HepG2 (cell line): Measurements from ENCODE around the gene ADI1. TPM values are rescaled to one million over a fixed set of nuclear protein-coding genes. Genes with fewer than 3 reads are reported as not detected.

Source experiments
- EHMT2 ChIP-seq: fragments of 200-600 bp; sonication (generic); IDR thresholded peaks from 2 replicates; pipeline ENCODE4 v1.7.0; 2017; ENCODE audit warnings: antibody characterized with exemption, low read depth, low read length, borderline replicate concordance
- FOXO4 ChIP-seq: sonication (generic); formaldehyde crosslinking; conservative IDR thresholded peaks from 2 replicates; pipeline ENCODE4 v1.8.1; 2023; ENCODE audit warnings: missing genetic modification reagents
- JUNB ChIP-seq: sonication (generic); formaldehyde crosslinking; IDR thresholded peaks from 2 replicates; pipeline ENCODE4 v1.8.0; 2022; ENCODE audit warnings: missing genetic modification reagents, mild to moderate bottlenecking, borderline replicate concordance
- MIER3 ChIP-seq: IDR thresholded peaks from 2 replicates; pipeline ENCODE4 v1.6.1; 2016; ENCODE audit warnings: missing compliant biosample characterization, borderline replicate concordance
- MTF2 ChIP-seq: sonication (generic); formaldehyde crosslinking; IDR thresholded peaks from 2 replicates; pipeline ENCODE4 v1.5.0; 2020; ENCODE audit warnings: missing genetic modification reagents, borderline replicate concordance
- PITX1 ChIP-seq: sonication (generic); formaldehyde crosslinking; IDR thresholded peaks from 2 replicates; pipeline ENCODE4 v1.5.1; 2020; ENCODE audit warnings: mild to moderate bottlenecking, missing genetic modification reagents
- RARA ChIP-seq: IDR thresholded peaks from 2 replicates; pipeline ENCODE4 v1.6.1; 2016; ENCODE audit warnings: missing genetic modification reagents, missing compliant biosample characterization
- TAF15 ChIP-seq: fragments of 200-400 bp; formaldehyde crosslinking; IDR thresholded peaks from one replicate; pipeline ENCODE4 v1.6.1; 2018; ENCODE audit warnings: mild to moderate bottlenecking, low read depth, low read length; ENCODE audit not compliant: poor library complexity, severe bottlenecking
- ZBTB2 ChIP-seq: sonication (generic); formaldehyde crosslinking; IDR thresholded peaks from 2 replicates; pipeline ENCODE4 v1.8.0; 2022; ENCODE audit warnings: low read depth, missing genetic modification reagents
- ZFAT ChIP-seq: sonication (generic); formaldehyde crosslinking; conservative IDR thresholded peaks from 2 replicates; pipeline ENCODE4 v1.8.1; 2023; ENCODE audit warnings: missing genetic modification reagents, inconsistent platforms
- ZNF382 ChIP-seq: sonication (generic); formaldehyde crosslinking; IDR thresholded peaks from 2 replicates; pipeline ENCODE4 v1.5.0; 2020; ENCODE audit warnings: missing genetic modification reagents, mild to moderate bottlenecking, borderline replicate concordance
- ZNF746 ChIP-seq: sonication (generic); formaldehyde crosslinking; IDR thresholded peaks from 2 replicates; pipeline ENCODE4 v1.8.0; 2022; ENCODE audit warnings: mild to moderate bottlenecking, missing genetic modification reagents
- ZNF772 ChIP-seq: sonication (generic); formaldehyde crosslinking; IDR thresholded peaks from 2 replicates; pipeline ENCODE4 v1.5.0; 2020; ENCODE audit warnings: mild to moderate bottlenecking, missing genetic modification reagents
- polyA plus RNA-seq, 8 experiments: library from polyadenylated mRNA; depleted of rRNA in 3 of 8; stranded (reverse) in 7 of 8; unstranded in 1 of 8; fragments of >200 nt; fragmentation: Illumina TruSeq in 4 of 8; extraction: Trizol in 4 of 8; gene quantifications; 2 replicates each; pipeline versions ENCODE4 v1.2.1 to v1.2.3, GENCODE V29; 2011 to 2016; ENCODE audit warnings: low read depth in 4 of 8, missing spikeins in 1 of 8, mixed read lengths in 1 of 8; ENCODE audit not compliant: insufficient read depth in 1 of 8
- total RNA-seq, 5 experiments: library from RNA; depleted of rRNA; stranded (reverse); fragments of >200 nt; fragmentation: Illumina TruSeq; extraction: Trizol; gene quantifications; 2 replicates each; pipeline ENCODE4 v1.2.3, GENCODE V29; 2016; ENCODE audit warnings: low read depth in 1 of 5
- TF ChIP-seq, protein P1 (sequence below): sonication (generic); formaldehyde crosslinking; IDR thresholded peaks from 2 replicates; pipeline ENCODE4 v1.4.0; 2020; ENCODE audit warnings: missing genetic modification reagents
- TF ChIP-seq, protein P2 (sequence below): sonication (generic); formaldehyde crosslinking; IDR thresholded peaks from 2 replicates; pipeline ENCODE4 v1.4.0; 2020; ENCODE audit warnings: low read depth, mild to moderate bottlenecking, missing genetic modification reagents
- TF ChIP-seq, protein P3 (sequence below): sonication (generic); formaldehyde crosslinking; IDR thresholded peaks from 2 replicates; pipeline ENCODE4 v1.8.0; 2022; ENCODE audit warnings: mild to moderate bottlenecking, missing genetic modification reagents
- TF ChIP-seq, protein P4 (sequence below): sonication (generic); formaldehyde crosslinking; conservative IDR thresholded peaks from 2 replicates; pipeline ENCODE4 v1.4.0; 2020; ENCODE audit warnings: missing genetic modification reagents

ADI1 gene
- total and polyA plus RNA-seq, 2 of the 13 experiments (the other 11 are each of a cell fraction or from before 2014, with no cell fraction given): 28.7 to 123 TPM

DNA sequence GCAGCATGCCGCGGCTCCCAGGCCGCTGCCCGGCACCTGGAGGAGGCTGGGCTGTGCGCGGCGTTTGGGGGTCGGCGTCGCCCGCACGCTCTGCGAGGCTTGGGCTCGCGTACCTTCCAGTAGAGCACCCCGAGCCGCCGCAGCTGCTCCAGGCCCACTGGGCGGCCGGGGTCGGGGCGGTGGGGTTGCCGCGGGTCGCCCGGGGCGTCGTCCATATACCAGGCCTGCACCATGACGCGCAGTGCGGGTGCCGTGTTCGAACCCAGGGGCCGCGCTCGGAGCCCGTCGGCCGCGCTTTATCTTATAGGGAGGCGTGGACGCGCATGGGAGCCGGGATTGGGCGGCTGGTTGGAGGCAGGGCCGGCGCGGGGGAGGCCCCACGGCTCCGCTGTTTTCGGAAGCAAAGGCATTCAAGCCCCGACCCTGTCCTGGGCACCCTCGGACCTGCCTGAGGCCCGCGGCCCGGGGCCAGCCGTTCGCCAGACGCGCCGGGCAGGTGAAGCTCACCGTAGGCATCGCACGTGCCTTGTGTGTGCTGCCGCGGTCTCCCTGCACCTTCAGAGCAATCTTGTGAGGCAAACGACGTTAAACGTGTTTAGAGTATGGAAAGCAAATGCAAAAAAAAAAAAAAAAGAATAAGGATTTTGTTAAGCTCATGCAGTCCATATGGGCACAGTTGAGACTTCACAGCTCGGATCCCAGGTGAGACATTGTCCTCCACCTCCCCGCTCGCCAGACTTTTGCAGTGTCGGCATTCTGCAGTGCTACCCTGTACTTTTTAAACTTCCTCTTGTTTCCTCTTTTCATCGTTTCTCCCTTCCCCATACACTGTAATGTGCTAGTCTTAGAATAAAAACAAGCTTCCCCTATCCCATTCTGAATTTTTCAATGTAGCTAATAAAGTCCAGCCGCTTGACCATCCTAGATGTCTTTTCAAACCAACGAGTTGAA lies at the start of gene ADI1 (continued):
- 0 out of 2 replicates have a peak, but pooled peaks have one; percentile 90 for TF ChIP-seq FOXO4
- TF ChIP-seq, protein P1, sequence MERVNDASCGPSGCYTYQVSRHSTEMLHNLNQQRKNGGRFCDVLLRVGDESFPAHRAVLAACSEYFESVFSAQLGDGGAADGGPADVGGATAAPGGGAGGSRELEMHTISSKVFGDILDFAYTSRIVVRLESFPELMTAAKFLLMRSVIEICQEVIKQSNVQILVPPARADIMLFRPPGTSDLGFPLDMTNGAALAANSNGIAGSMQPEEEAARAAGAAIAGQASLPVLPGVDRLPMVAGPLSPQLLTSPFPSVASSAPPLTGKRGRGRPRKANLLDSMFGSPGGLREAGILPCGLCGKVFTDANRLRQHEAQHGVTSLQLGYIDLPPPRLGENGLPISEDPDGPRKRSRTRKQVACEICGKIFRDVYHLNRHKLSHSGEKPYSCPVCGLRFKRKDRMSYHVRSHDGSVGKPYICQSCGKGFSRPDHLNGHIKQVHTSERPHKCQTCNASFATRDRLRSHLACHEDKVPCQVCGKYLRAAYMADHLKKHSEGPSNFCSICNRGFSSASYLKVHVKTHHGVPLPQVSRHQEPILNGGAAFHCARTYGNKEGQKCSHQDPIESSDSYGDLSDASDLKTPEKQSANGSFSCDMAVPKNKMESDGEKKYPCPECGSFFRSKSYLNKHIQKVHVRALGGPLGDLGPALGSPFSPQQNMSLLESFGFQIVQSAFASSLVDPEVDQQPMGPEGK (CRISPR knock-in tag): no peak
- TF ChIP-seq TAF15: no peak
- TF ChIP-seq ZFAT (CRISPR knock-in tag): 0 out of 2 replicates have a peak, but pooled peaks have one; percentile 69
- peak; percentile 55 for TF ChIP-seq RARA (CRISPR knock-in tag)
- TF ChIP-seq, protein P2, sequence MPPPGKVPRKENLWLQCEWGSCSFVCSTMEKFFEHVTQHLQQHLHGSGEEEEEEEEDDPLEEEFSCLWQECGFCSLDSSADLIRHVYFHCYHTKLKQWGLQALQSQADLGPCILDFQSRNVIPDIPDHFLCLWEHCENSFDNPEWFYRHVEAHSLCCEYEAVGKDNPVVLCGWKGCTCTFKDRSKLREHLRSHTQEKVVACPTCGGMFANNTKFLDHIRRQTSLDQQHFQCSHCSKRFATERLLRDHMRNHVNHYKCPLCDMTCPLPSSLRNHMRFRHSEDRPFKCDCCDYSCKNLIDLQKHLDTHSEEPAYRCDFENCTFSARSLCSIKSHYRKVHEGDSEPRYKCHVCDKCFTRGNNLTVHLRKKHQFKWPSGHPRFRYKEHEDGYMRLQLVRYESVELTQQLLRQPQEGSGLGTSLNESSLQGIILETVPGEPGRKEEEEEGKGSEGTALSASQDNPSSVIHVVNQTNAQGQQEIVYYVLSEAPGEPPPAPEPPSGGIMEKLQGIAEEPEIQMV (CRISPR knock-in tag): peak; percentile 90
- TF ChIP-seq PITX1: peak; percentile 80
- peak; percentile 89 for TF ChIP-seq ZNF772
- no peak for TF ChIP-seq MTF2 (CRISPR knock-in tag)
- TF ChIP-seq ZNF746 (CRISPR knock-in tag): peak; percentile 68; the same call in 1 of the 2 replicates
- TF ChIP-seq, protein P3, sequence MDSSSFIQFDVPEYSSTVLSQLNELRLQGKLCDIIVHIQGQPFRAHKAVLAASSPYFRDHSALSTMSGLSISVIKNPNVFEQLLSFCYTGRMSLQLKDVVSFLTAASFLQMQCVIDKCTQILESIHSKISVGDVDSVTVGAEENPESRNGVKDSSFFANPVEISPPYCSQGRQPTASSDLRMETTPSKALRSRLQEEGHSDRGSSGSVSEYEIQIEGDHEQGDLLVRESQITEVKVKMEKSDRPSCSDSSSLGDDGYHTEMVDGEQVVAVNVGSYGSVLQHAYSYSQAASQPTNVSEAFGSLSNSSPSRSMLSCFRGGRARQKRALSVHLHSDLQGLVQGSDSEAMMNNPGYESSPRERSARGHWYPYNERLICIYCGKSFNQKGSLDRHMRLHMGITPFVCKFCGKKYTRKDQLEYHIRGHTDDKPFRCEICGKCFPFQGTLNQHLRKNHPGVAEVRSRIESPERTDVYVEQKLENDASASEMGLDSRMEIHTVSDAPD (CRISPR knock-in tag): peak; percentile 94
- no peak for TF ChIP-seq EHMT2
- peak; percentile 55 for TF ChIP-seq ZBTB2 (CRISPR knock-in tag)
- no peak for TF ChIP-seq JUNB (CRISPR knock-in tag)
- no peak for TF ChIP-seq ZNF382 (CRISPR knock-in tag)
- TF ChIP-seq, protein P4, sequence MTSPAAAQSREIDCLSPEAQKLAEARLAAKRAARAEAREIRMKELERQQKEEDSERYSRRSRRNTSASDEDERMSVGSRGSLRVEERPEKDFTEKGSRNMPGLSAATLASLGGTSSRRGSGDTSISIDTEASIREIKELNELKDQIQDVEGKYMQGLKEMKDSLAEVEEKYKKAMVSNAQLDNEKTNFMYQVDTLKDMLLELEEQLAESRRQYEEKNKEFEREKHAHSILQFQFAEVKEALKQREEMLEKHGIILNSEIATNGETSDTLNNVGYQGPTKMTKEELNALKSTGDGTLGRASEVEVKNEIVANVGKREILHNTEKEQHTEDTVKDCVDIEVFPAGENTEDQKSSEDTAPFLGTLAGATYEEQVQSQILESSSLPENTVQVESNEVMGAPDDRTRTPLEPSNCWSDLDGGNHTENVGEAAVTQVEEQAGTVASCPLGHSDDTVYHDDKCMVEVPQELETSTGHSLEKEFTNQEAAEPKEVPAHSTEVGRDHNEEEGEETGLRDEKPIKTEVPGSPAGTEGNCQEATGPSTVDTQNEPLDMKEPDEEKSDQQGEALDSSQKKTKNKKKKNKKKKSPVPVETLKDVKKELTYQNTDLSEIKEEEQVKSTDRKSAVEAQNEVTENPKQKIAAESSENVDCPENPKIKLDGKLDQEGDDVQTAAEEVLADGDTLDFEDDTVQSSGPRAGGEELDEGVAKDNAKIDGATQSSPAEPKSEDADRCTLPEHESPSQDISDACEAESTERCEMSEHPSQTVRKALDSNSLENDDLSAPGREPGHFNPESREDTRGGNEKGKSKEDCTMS: no peak
- no peak for TF ChIP-seq MIER3 (CRISPR knock-in tag)
